Measurements from ENCODE around the gene KNDC1.
"Not testable (repeated sequence)": the region's sequence is repeated elsewhere in the genome, so short reads cannot be mapped to it uniquely, and the experiment has no call there.

Gene KNDC1

DNA sequence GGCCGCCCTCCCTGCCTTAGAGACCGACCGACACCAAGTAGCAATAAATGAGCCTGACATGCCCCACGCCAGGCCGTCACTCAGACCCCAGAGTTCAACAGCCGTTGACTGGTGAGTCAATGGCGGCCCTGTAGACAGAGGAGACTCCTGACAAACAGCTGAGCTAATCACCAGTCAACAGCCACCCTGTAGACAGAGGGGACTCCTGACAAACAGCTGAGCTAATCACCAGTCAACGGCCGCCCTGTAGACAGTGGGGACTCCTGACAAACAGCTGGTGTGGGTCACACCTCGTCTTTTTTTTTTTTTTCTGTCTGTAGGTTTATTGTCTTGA is 16.9 kb upstream of the KNDC1 start:
- H3K27me3 Mint-ChIP-seq: peaks cover 42% of the 10 kb centered on the region
- H3K9me3 Mint-ChIP-seq: peaks cover 8% of the 10 kb centered on the region
- peaks cover 7% of the 10 kb centered on the region for H3K4me1 Mint-ChIP-seq (ENCODE audit: low read depth)
- DNase-seq: peak; percentile 23
- no peak overlapping the region for H3K27ac Mint-ChIP-seq
- H3K36me3 Mint-ChIP-seq (ENCODE audit: low read depth): no peaks in the 10 kb centered on the region
- no peak overlapping the region for H3K4me3 Mint-ChIP-seq

DNA sequence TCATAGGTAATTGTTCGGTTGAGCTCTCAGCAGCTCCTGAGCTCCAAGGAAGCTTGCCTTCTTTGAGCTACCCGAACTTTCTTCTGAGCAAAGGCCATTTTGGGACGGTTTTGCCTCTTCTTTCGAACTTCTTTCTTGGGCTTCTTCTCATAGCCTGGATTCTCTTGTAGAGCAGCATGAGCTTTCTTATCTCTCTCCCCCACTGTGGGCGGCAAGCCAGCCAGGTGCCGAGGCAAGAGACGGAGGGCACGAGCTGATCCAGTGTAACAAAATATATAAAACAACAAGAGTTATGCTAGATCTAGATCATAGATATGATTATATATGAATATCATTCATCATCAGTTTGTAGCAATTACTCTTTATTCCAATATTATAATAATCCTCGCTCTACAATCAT is 16.5 kb upstream of the KNDC1 start:
- Mint-ChIP-seq H3K36me3 (ENCODE audit: low read depth) (no peaks in the 10 kb centered on the region), H3K27me3 (peaks cover 45% of the 10 kb centered on the region), H3K27ac (no peak overlapping the region), H3K4me1 (ENCODE audit: low read depth) (peaks cover 7% of the 10 kb centered on the region), H3K4me3 (no peak overlapping the region), H3K9me3 (peaks cover 8% of the 10 kb centered on the region)
- no peak for DNase-seq

DNA sequence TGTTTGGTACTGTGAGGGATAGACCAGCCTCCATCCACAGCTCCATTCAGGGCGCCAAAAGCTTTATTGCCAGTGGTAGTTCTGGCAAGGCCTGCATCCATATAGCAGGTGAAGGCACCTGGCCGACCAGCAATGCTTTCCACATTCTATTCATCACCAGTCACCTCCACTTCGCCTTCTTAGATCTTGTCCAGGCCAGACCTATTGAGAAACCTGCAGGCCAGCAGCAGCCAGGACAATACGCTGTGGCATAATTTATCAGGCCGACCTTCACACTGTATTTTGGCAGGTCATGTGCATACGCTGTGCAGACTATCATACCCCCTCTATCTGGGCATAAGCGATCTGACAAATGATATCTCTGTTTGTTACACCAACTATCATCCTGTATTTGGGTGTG is 15.2 kb upstream of the KNDC1 start:
- no peak overlapping the region for H3K4me3 Mint-ChIP-seq
- H3K9me3 Mint-ChIP-seq: peaks cover 8% of the 10 kb centered on the region
- no peaks in the 10 kb centered on the region for H3K36me3 Mint-ChIP-seq (ENCODE audit: low read depth)
- H3K4me1 Mint-ChIP-seq (ENCODE audit: low read depth): peaks cover 7% of the 10 kb centered on the region
- peaks cover 57% of the 10 kb centered on the region for H3K27me3 Mint-ChIP-seq
- no peak for DNase-seq
- H3K27ac Mint-ChIP-seq: no peak overlapping the region

DNA sequence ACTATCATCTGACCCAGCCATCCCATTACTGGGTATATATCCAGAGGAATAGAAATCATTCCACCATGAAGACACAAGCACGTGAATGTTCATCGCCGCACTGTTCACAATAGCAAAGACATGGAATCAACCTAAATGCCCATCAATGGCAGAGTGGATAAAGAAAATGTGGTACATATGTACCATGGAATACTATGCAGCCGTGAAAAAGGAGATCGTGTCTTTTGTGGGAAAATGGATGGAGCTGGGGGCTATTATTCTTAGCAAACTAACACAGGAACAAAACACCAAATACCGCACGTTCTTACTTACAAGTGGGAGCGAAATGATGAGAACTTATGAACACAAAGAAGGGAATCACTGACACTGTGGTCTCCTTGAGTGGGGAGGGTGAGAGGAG is 9.8 kb upstream of the KNDC1 start:
- H3K36me3 Mint-ChIP-seq (ENCODE audit: low read depth): no peaks in the 10 kb centered on the region
- no peak for DNase-seq
- no peaks in the 10 kb centered on the region for H3K4me1 Mint-ChIP-seq (ENCODE audit: low read depth)
- H3K9me3 Mint-ChIP-seq: peaks cover 8% of the 10 kb centered on the region
- H3K27me3 Mint-ChIP-seq: peaks cover 56% of the 10 kb centered on the region
- H3K27ac Mint-ChIP-seq: no peak overlapping the region
- no peak overlapping the region for H3K4me3 Mint-ChIP-seq

DNA sequence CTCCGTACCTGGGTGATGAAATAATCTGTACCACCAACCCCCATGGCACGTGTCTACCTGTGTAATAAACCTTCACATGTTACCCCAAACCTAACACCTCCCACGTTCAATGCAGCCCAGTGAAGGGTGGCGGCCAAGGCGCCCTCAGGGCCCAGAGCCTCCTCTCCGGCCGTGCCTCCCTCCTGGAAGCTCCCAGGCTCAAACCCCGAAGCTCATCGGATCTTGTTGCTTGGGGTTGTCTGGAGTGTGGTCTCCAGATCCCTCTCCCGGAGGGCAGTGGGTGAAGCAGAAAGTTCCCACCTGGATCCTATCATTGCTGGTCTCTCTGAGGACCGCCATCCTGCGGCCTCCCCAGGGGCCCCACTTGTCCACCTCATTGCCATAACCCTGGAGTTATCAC is 9.4 kb upstream of the KNDC1 start:
- H3K9me3 Mint-ChIP-seq: peaks cover 8% of the 10 kb centered on the region
- H3K4me1 Mint-ChIP-seq (ENCODE audit: low read depth): no peaks in the 10 kb centered on the region
- peaks cover 51% of the 10 kb centered on the region for H3K27me3 Mint-ChIP-seq
- no peak for DNase-seq
- H3K36me3 Mint-ChIP-seq (ENCODE audit: low read depth): no peaks in the 10 kb centered on the region
- no peak overlapping the region for H3K27ac Mint-ChIP-seq
- no peak overlapping the region for H3K4me3 Mint-ChIP-seq

DNA sequence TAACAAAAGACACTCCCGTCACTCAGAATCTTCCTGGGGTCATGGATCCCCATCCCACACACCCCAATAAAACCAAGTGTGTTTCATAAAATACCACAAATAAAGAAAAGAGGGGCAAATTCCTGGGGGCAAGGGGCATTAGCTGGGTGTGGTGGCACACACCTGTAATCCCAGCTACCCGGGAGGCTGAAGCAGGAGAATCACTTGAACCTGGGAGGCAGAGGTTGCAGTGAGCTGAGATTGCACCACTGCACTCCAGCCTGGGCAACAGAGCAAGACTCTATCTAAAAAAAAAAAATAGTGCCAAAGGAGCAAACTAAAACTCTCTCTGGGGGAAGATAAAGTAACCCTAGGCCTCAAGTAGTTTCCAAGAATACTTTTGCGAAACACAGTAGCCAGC is 8.9 kb upstream of the KNDC1 start:
- H3K4me3 Mint-ChIP-seq; H3K27ac Mint-ChIP-seq; H3K36me3 Mint-ChIP-seq (ENCODE audit: low read depth); DNase-seq; H3K4me1 Mint-ChIP-seq (ENCODE audit: low read depth); H3K9me3 Mint-ChIP-seq: not testable (repeated sequence)
- H3K27me3 Mint-ChIP-seq: peaks cover 51% of the 10 kb centered on the region

DNA sequence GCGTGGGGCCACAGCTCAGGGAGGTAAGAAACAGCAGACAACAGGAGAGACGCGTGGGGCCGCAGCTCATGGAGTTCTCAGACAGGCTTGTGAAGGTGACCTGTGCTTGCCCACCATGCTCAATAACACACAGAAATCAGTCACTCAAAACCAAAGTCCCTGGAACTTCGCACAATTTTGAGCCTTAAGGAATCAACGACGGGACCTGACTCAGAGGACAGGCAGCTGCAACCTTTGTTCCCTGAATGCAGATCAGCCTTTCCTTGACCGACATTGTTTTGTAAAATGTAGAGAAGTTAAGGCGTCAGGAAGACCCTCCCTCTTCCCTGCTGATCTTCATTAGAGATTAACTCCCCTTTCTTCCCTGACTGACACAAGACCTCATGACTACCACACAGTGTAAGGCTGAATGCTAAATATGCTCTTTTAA is 8.5 kb upstream of the KNDC1 start:
- Mint-ChIP-seq H3K36me3 (ENCODE audit: low read depth) (no peaks in the 10 kb centered on the region), H3K27me3 (peaks cover 46% of the 10 kb centered on the region), H3K27ac (no peak overlapping the region), H3K9me3 (peaks cover 8% of the 10 kb centered on the region), H3K4me3 (no peak overlapping the region), H3K4me1 (ENCODE audit: low read depth) (no peaks in the 10 kb centered on the region)
- no peak for DNase-seq

DNA sequence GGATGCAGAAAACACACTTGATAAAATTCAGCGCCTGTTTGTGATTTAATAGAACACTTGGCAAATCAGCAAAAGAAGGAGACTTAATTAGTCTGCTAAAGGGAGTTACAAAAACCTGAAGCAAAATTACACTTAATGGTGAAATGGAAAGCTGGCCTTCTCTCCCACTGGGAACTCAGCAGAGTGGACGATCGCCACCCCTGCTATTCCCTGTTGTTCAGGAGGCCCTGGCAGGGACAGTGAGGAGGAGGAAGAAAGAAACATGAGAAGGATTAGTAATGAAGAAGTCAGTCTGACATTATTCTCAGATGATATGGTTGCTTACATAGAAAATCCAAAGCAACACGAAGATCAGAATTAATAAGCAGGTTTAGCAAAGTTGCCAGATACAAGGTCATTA is 5.6 kb upstream of the KNDC1 start:
- Mint-ChIP-seq H3K4me1 (ENCODE audit: low read depth) (no peaks in the 10 kb centered on the region), H3K36me3 (ENCODE audit: low read depth) (no peaks in the 10 kb centered on the region), H3K9me3 (no peaks in the 10 kb centered on the region), H3K27ac (no peak overlapping the region), H3K4me3 (no peak overlapping the region), H3K27me3 (peaks cover 33% of the 10 kb centered on the region)
- no peak for DNase-seq

DNA sequence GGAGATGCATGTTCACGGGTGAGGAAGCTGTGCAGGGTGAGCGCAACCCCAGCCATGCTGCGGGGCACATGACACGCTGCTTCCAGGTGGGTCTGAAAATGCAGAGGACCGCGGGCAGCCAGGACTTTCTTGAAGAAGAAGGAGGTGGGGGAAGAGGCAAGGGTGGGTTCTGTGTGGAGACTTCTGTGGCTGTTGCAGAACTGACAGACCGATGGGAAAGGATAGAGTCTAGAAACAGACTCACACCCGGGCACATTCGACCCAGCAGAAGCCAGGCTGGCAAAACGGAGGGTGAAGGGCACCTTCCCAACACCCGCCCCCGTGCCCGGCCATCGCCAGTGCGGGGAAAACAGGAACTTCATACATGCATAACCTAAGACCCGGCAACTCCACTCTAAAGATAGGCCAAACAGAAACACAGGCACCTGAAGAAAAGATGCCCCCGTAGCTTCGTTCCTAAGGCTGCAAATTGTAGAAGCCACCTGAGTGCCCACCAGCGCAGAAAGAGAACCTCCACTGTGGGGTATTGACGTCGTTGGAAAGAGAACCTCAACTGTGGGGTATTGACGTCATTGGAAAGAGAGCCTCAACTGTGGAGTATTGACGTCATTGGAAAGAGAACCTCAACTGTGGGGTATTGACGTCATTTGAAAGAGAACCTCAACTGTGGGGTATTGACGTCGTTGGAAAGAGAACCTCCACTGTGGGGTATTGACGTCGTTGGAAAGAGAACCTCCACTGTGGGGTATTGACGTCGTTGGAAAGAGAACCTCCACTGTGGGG is 4.8 kb upstream of the KNDC1 start:
- H3K27ac Mint-ChIP-seq: no peak overlapping the region
- no peaks in the 10 kb centered on the region for H3K36me3 Mint-ChIP-seq (ENCODE audit: low read depth)

DNA sequence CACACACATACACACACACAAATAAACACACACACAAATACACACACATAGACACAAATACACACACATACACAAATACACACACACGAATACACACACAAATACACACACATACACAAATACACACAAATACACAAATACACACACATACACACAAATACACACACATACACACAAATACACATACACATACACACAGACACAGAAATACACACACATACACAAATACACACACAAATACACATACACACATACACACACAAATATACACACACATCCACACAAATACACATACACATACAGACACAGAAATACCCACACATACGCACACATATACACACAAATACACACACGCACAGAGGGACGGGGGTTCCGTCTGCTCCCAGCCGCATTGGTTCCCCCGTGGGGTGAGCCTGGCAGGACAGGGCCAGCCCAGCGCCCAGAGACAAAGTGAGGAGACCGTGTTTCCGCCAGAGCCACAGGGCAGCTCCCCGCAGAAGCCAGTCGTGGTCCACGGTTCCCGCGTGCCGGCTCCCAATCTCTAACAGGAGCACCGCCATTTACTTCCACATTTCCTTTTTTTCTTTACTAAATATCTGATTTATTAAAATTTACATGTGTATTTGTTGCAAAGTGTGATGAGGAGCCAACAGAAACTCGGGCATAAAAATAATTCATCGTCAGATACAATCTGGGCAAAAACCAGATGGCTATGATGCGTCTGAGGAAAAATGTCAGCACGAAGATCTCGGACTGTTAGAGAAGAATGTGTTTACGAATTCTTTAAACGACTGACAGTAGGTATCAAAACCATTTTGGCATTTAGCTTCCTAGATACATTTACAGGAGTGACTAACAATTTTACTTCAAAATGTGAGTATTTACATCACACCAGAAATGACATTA is 3.1 kb upstream of the KNDC1 start:
- Mint-ChIP-seq H3K9me3 (no peaks in the 10 kb centered on the region), H3K4me1 (ENCODE audit: low read depth) (peaks cover 3% of the 10 kb centered on the region), H3K36me3 (ENCODE audit: low read depth) (no peaks in the 10 kb centered on the region), H3K4me3 (no peak overlapping the region), H3K27me3 (peaks cover 30% of the 10 kb centered on the region), H3K27ac (no peak overlapping the region)
- no peak for DNase-seq

More for the DNA sequence above, 4.8 kb upstream of the KNDC1 start:
- Mint-ChIP-seq H3K4me3 (no peak overlapping the region), H3K9me3 (no peaks in the 10 kb centered on the region), H3K27me3 (peaks cover 25% of the 10 kb centered on the region), H3K4me1 (ENCODE audit: low read depth) (no peaks in the 10 kb centered on the region)
- no peak for DNase-seq

DNA sequence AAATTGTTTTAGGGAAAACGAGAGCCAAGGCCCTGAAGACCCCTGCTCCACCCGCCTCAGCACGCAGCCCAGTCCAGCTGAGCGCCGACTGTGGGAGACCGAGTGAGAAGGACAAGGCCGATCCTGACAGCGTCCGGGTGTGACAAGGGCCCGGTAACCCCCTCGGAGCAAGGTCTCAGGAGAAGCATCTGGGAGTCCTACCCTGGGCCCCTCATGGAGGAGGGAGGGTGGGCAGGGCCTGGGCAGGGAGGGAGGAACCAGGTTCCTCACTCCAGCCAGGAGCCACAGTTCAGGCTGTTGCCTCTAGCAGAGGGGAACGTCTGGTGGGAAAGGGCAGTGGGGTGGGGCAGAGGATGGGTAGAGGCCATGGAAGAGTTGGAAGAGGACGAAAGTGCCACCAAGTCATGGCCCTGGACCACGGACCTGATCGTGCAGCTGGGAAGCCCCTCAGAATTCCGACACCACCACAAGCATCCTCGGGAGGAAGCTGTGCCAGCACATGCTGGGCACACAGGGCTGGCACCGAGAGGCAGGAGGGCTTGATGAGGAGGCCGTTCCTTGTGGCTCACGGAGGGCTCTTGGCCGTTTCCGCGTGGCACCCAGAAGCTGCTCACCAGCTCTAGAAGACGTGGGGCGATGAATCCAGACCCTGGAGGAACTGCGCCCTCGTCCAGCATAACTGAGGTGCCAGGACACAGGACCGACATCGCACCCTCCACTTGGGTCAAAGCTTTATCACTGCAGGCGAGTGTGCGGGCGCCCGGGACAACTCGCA is 2.2 kb upstream of the KNDC1 start:
- Mint-ChIP-seq H3K4me1 (ENCODE audit: low read depth) (peaks cover 3% of the 10 kb centered on the region), H3K36me3 (ENCODE audit: low read depth) (no peaks in the 10 kb centered on the region), H3K4me3 (no peak overlapping the region), H3K27ac (no peak overlapping the region), H3K9me3 (no peaks in the 10 kb centered on the region), H3K27me3 (peaks cover 35% of the 10 kb centered on the region)
- no peak for DNase-seq

DNA sequence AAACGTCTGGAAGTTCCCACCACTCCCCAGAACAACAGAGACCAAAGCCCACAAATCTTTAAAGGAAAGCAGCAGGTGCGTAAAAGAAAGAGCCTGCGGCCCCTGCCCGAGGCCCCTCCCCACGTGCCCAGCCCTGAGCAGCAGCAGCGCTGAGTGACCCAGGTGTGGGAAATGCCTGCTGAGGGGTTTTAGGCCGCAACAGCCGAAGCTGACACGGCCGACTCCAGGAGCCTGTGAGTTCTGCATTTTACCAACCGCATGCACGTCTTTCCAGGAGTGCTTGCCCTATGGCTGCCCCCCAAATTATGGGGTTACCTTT is 1.6 kb upstream of the KNDC1 start:
- H3K27ac Mint-ChIP-seq: no peak overlapping the region
- H3K9me3 Mint-ChIP-seq: no peaks in the 10 kb centered on the region
- peaks cover 40% of the 10 kb centered on the region for H3K27me3 Mint-ChIP-seq
- H3K4me3 Mint-ChIP-seq: no peak overlapping the region
- DNase-seq: no peak
- no peaks in the 10 kb centered on the region for H3K36me3 Mint-ChIP-seq (ENCODE audit: low read depth)
- H3K4me1 Mint-ChIP-seq (ENCODE audit: low read depth): peaks cover 3% of the 10 kb centered on the region

DNA sequence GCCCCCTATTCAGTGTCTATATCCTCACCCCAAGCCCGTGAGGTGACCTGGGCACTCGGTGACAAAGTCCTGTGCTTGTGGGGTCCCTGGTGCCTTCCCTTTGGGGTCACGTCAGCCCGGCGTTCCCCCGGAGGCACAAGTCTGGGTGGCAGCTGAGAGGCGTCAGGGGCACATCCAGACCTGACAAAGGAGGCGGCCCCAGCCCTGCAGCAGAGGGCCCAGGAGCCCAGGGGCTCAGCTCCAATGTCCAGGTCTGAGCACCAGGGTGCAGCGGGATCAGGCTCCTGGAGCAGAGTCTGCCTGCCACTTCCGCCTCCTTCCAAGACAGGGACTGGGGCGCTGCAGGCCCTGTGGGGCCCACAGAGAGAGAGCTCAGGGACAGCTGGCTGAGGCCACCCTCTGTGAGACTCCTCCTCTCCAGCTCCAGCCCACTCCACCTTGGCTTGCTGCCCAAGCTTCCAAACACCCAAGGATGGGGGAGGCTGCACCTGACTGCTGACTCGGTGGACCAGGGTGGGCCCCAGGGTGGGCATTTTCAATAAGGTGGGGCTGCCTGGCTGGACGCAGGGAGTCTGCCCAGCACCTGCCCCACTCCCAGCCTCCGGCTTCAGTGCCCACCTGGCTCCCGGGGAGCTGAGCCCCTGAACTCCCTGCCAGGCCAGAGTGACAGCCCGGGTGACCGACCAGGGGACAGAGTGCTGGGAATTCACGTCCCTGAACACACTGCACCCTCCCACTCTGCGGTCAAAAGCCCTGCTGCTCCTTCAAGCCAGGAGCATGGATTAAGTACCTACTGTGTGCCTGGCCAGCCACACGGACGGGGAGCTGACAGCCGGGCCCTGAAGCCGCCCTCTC is 1.0 kb upstream of the KNDC1 start:
- Mint-ChIP-seq H3K4me1 (ENCODE audit: low read depth) (peaks cover 3% of the 10 kb centered on the region), H3K36me3 (ENCODE audit: low read depth) (no peaks in the 10 kb centered on the region), H3K27ac (no peak overlapping the region), H3K4me3 (no peak overlapping the region), H3K27me3 (peaks cover 43% of the 10 kb centered on the region), H3K9me3 (no peaks in the 10 kb centered on the region)
- DNase-seq: no peak

DNA sequence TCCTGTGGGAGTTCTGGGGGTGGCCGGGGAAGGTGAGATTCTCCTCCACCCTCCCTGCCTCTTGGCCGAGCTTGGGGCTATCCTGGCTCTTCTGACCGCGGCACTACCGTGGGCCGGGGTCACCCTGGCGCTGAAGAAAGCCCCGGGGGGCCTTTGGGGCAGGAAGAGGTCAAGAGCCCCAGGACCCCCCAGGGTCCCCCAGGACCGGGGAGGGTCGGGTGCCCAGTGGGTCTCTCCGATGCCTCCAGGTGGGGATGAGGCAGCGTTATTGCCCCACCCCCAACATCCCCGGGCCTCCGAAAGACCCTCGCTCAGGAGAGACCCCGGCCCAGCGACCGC is 439 bp upstream of the KNDC1 start:
- Mint-ChIP-seq H3K27ac (no peak overlapping the region), H3K27me3 (peaks cover 43% of the 10 kb centered on the region), H3K9me3 (no peaks in the 10 kb centered on the region), H3K36me3 (ENCODE audit: low read depth) (no peaks in the 10 kb centered on the region), H3K4me3 (no peak overlapping the region), H3K4me1 (ENCODE audit: low read depth) (peaks cover 3% of the 10 kb centered on the region)
- no peak for DNase-seq
